K562 (cell line): ENCODE data around the gene ITGA6. TPM values are rescaled to one million over a fixed set of nuclear protein-coding genes. Genes with fewer than 3 reads are reported as not detected.

Experiments
- ASH1L ChIP-seq: fragments of 450-650 bp; IDR thresholded peaks from 2 replicates; pipeline ENCODE4 v1.6.1; 2018; ENCODE audit warnings: borderline replicate concordance, mild to moderate bottlenecking, low read depth; ENCODE audit not compliant: partially characterized antibody
- CC2D1A ChIP-seq: fragments of 450-650 bp; IDR thresholded peaks from 2 replicates; pipeline ENCODE4 v1.6.1; 2017; ENCODE audit warnings: mild to moderate bottlenecking
- DEAF1 ChIP-seq: fragments of 450-650 bp; formaldehyde crosslinking; IDR thresholded peaks from 2 replicates; pipeline ENCODE4 v1.4.0; 2020; ENCODE audit warnings: mild to moderate bottlenecking, moderate library complexity
- EP300 ChIP-seq: IDR thresholded peaks from 2 replicates; pipeline ENCODE4 v1.6.1; 2012; ENCODE audit warnings: low read length, improper control_type of control experiment
- JUND ChIP-seq, 2 experiments: IDR thresholded peaks; 2 replicates in 1 of 2; 3 replicates in 1 of 2; pipeline ENCODE4 v1.6.1; 2011; ENCODE audit warnings: borderline replicate concordance in 2 of 2, low read depth in 2 of 2, low read length in 2 of 2, improper control_type of control experiment in 1 of 2, missing biosample characterization in 1 of 2, missing genetic modification characterization in 1 of 2, missing genetic modification reagents in 1 of 2
- MAFG ChIP-seq: fragments of 450-650 bp; conservative IDR thresholded peaks from 2 replicates; pipeline ENCODE4 v1.6.1; 2016; ENCODE audit warnings: missing genetic modification characterization, missing compliant biosample characterization
- NCOA1 ChIP-seq: fragments of 450-650 bp; IDR thresholded peaks from 2 replicates; pipeline ENCODE4 v1.6.1; 2016; ENCODE audit warnings: low read depth
- RB1 ChIP-seq: fragments of 450-650 bp; IDR thresholded peaks from 2 replicates; pipeline ENCODE4 v1.6.1; 2017; ENCODE audit warnings: low read depth, mild to moderate bottlenecking
- RUNX1 ChIP-seq: sonication (generic); IDR thresholded peaks from 2 replicates; pipeline ENCODE4 v1.6.1; 2016; ENCODE audit warnings: antibody characterized with exemption, low read depth
- STAT5B ChIP-seq: fragments of 250-450 bp; sonication (Bioruptor Pico); IDR thresholded peaks from 2 replicates; pipeline ENCODE4 v1.8.0; 2021; ENCODE audit warnings: mild to moderate bottlenecking, inconsistent platforms
- TAF9B ChIP-seq: fragments of 450-650 bp; IDR thresholded peaks from 2 replicates; pipeline ENCODE4 v1.6.1; 2018; ENCODE audit warnings: mild to moderate bottlenecking; ENCODE audit not compliant: partially characterized antibody
- TARDBP ChIP-seq: fragments of 450-650 bp; IDR thresholded peaks from 2 replicates; pipeline ENCODE4 v1.6.1; 2016
- TEAD2 ChIP-seq: fragments of 450-650 bp; IDR thresholded peaks from 2 replicates; pipeline ENCODE4 v1.6.1; 2016; ENCODE audit warnings: missing genetic modification characterization, control low read depth, missing compliant biosample characterization
- TGIF2 ChIP-seq: sonication (generic); formaldehyde crosslinking; IDR thresholded peaks from 2 replicates; pipeline ENCODE4 v1.8.1; 2022; ENCODE audit warnings: mild to moderate bottlenecking, missing genetic modification reagents, moderate library complexity
- XRCC5 ChIP-seq: fragments of 200-400 bp; formaldehyde crosslinking; IDR thresholded peaks from 2 replicates; pipeline ENCODE4 v1.6.1; 2017; ENCODE audit warnings: low read depth, mild to moderate bottlenecking, low read length
- ZBTB5 ChIP-seq: fragments of 450-650 bp; IDR thresholded peaks from 2 replicates; pipeline ENCODE4 v1.6.1; 2017; ENCODE audit warnings: antibody characterized with exemption
- ZBTB7A ChIP-seq: IDR thresholded peaks from 2 replicates; pipeline ENCODE4 v1.6.1; 2011; ENCODE audit warnings: low read depth, mild to moderate bottlenecking, low read length, moderate library complexity, borderline replicate concordance; ENCODE audit not compliant: control insufficient read depth
- ZFP91 ChIP-seq: sonication (generic); formaldehyde crosslinking; IDR thresholded peaks from 2 replicates; pipeline ENCODE4 v1.8.0; 2022; ENCODE audit warnings: mild to moderate bottlenecking, missing genetic modification reagents
- ZNF175 ChIP-seq: fragments of 200-800 bp; sonication (Bioruptor generic); IDR thresholded peaks from 2 replicates; pipeline ENCODE4 v1.6.1; 2016; ENCODE audit warnings: low read depth, mild to moderate bottlenecking, missing genetic modification characterization, missing compliant biosample characterization
- ZNF24 ChIP-seq: fragments of 450-650 bp; IDR thresholded peaks from 2 replicates; pipeline ENCODE4 v1.6.1; 2016
- polyA plus RNA-seq, 8 experiments: library from polyadenylated mRNA; depleted of rRNA in 4 of 8; stranded (reverse) in 5 of 8; unstranded in 3 of 8; fragments of >200 nt; fragmentation: Nextera tagmentation in 2 of 8; fragmentation: Illumina TruSeq in 1 of 8; extraction: Ambion mirVana in 2 of 8; extraction: Trizol in 1 of 8; gene quantifications; 2 replicates each; pipeline versions ENCODE4 v1.2.1 to v1.2.3, GENCODE V29; 2011 to 2014; ENCODE audit warnings: inconsistent platforms in 1 of 8, missing spikeins in 1 of 8
- total RNA-seq, 7 experiments: library from RNA; depleted of rRNA in 6 of 7; stranded (reverse); fragments of >200 nt in 6 of 7; fragmentation: Illumina TruSeq in 2 of 7; extraction: Trizol in 2 of 7; gene quantifications; 2 replicates each; pipeline versions ENCODE4 v1.2.1 to v1.2.3, GENCODE V29; 2011 to 2021; ENCODE audit warnings: low replicate concordance in 1 of 7
- TF ChIP-seq, protein P1 (sequence below), 3 experiments: IDR thresholded peaks in 2 of 3; conservative IDR thresholded peaks in 1 of 3; 2 replicates each; pipeline ENCODE4 v1.5.1; 2011 to 2012; ENCODE audit warnings: low read length in 3 of 3, mild to moderate bottlenecking in 3 of 3, control low read depth in 2 of 3, improper control_type of control experiment in 1 of 3, inconsistent platforms in 1 of 3, low read depth in 1 of 3, mixed read lengths in 1 of 3, moderate library complexity in 1 of 3; ENCODE audit not compliant: insufficient read depth in 2 of 3

ITGA6 gene
- total and polyA plus RNA-seq, 9 of the 15 experiments (the other 6 are each of a cell fraction or from before 2014, with no cell fraction given): 0.01 to 0.29 (median 0.05) TPM; not detected in 5

GRCh38 chr2:172461591-172462372 lies 34.4 kb downstream of the ITGA6 start (continued):
- peak; percentile 59 for TF ChIP-seq CC2D1A
- TF ChIP-seq DEAF1: peak; percentile 71
- no peak for TF ChIP-seq TGIF2 (CRISPR knock-in tag)
- no peak for TF ChIP-seq ZBTB5
- TF ChIP-seq TARDBP: 0 out of 2 replicates have a peak, but pooled peaks have one; percentile 21
- TF ChIP-seq TAF9B: no peak
- TF ChIP-seq ZFP91 (CRISPR knock-in tag): no peak
- TF ChIP-seq ZNF175 (CRISPR knock-in tag): no peak
- TF ChIP-seq RB1: peak; percentile 28; the same call in 1 of the 2 replicates
- no peak for TF ChIP-seq EP300
- 0 out of 2 replicates have a peak, but pooled peaks have one; percentile 27 for TF ChIP-seq RUNX1
- TF ChIP-seq NCOA1: no peak
- no peak for TF ChIP-seq ASH1L
- no peak for TF ChIP-seq TEAD2
- TF ChIP-seq MAFG (tag): no peak
- TF ChIP-seq ZNF24: 0 out of 2 replicates have a peak, but pooled peaks have one; percentile 24
- TF ChIP-seq STAT5B (CRISPR knock-in tag): no peak
- TF ChIP-seq, protein P1, sequence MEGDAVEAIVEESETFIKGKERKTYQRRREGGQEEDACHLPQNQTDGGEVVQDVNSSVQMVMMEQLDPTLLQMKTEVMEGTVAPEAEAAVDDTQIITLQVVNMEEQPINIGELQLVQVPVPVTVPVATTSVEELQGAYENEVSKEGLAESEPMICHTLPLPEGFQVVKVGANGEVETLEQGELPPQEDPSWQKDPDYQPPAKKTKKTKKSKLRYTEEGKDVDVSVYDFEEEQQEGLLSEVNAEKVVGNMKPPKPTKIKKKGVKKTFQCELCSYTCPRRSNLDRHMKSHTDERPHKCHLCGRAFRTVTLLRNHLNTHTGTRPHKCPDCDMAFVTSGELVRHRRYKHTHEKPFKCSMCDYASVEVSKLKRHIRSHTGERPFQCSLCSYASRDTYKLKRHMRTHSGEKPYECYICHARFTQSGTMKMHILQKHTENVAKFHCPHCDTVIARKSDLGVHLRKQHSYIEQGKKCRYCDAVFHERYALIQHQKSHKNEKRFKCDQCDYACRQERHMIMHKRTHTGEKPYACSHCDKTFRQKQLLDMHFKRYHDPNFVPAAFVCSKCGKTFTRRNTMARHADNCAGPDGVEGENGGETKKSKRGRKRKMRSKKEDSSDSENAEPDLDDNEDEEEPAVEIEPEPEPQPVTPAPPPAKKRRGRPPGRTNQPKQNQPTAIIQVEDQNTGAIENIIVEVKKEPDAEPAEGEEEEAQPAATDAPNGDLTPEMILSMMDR (IDR thresholded peaks at IDR 0.05 in 2 of 3, conservative IDR thresholded peaks at IDR 0.05 in 1 of 3; ENCODE audit: insufficient read depth in 2 of 3, low read depth in 1 of 3, low read length in 3 of 3): peak; percentile 84 to 90 (median 87)
- TF ChIP-seq JUND (IDR thresholded peaks at IDR 0.05; ENCODE audit: borderline replicate concordance, low read depth, low read length): 0 out of 2 replicates have a peak, but pooled peaks have one; percentile 9
- TF ChIP-seq JUND (tag; IDR thresholded peaks at IDR 0.05; ENCODE audit: borderline replicate concordance, low read depth, low read length): no peak
- TF ChIP-seq ZBTB7A: peak; percentile 44; the same call in 1 of the 2 replicates
- TF ChIP-seq XRCC5: peak; percentile 64; the same call in 1 of the 2 replicates
